GM23338 (cell line): ENCODE measurements around the gene STARD13. TPM values are rescaled to one million over a fixed set of nuclear protein-coding genes. Genes with fewer than 3 reads are reported as not detected.

Source experiments
- ATAC-seq: fragments of 200-7000 bp; cut with Tn5 transposase; 3 replicates; pipeline ENCODE4 v1.9.1; 2020
- DNase-seq: peaks from one replicate; pipeline ENCODE4 v3.0.0-alpha.2; 2015; ENCODE audit warnings: low spot score
- H2AFZ ChIP-seq: fragments of 200-600 bp; sonication (generic); 2 replicates; pipeline ENCODE4 v1.8.0; 2016; ENCODE audit warnings: antibody characterized with exemption, mild to moderate bottlenecking, moderate library complexity
- H3F3A ChIP-seq: fragments of 200-600 bp; sonication (generic); replicated peaks from 2 replicates; pipeline ENCODE4 v1.8.0; 2017; ENCODE audit warnings: antibody characterized with exemption, mixed run types, low read depth
- H3K27ac ChIP-seq: fragments of 200-600 bp; sonication (generic); 2 replicates; pipeline ENCODE4 v1.6.1; 2016; ENCODE audit warnings: low read depth
- H3K27me3 ChIP-seq: fragments of 200-600 bp; sonication (generic); 2 replicates; pipeline ENCODE4 v1.8.0; 2016; ENCODE audit warnings: mild to moderate bottlenecking, mixed run types, moderate library complexity; ENCODE audit not compliant: insufficient read depth
- H3K36me3 ChIP-seq: fragments of 200-600 bp; sonication (generic); 2 replicates; pipeline ENCODE4 v1.8.0; 2016; ENCODE audit warnings: mild to moderate bottlenecking; ENCODE audit not compliant: insufficient read depth
- H3K4me1 ChIP-seq: fragments of 200-600 bp; sonication (generic); 2 replicates; pipeline ENCODE4 v1.8.0; 2016; ENCODE audit warnings: mild to moderate bottlenecking, moderate library complexity; ENCODE audit not compliant: insufficient read depth
- H3K4me2 ChIP-seq: fragments of 200-600 bp; sonication (generic); 2 replicates; pipeline ENCODE4 v1.7.1; 2017; ENCODE audit warnings: mixed run types
- H3K4me3 ChIP-seq: fragments of 200-600 bp; sonication (generic); 2 replicates; pipeline ENCODE4 v1.6.1; 2016; ENCODE audit warnings: mixed run types
- H3K79me2 ChIP-seq: fragments of 200-600 bp; sonication (generic); replicated peaks from 2 replicates; pipeline ENCODE4 v1.8.0; 2017; ENCODE audit warnings: mild to moderate bottlenecking; ENCODE audit not compliant: insufficient read depth
- H3K9me2 ChIP-seq: fragments of 200-600 bp; sonication (generic); 2 replicates; pipeline ENCODE4 v1.8.0; 2017; ENCODE audit not compliant: insufficient read depth
- H4K20me1 ChIP-seq: fragments of 200-600 bp; sonication (generic); replicated peaks from 2 replicates; pipeline ENCODE4 v1.8.0; 2017; ENCODE audit warnings: mild to moderate bottlenecking; ENCODE audit not compliant: insufficient read depth
- H3K27ac Mint-ChIP-seq: 2 replicates; pipeline ENCODE4 v1.8.0; 2020; ENCODE audit warnings: inconsistent platforms, mild to moderate bottlenecking, moderate library complexity, mixed read lengths
- H3K27me3 Mint-ChIP-seq: 3 replicates; pipeline ENCODE4 v1.8.0; 2022; ENCODE audit warnings: low read depth, mild to moderate bottlenecking, moderate library complexity, mixed read lengths, inconsistent platforms; ENCODE audit not compliant: insufficient read depth, poor library complexity
- H3K36me3 Mint-ChIP-seq: 3 replicates; pipeline ENCODE4 v1.8.0; 2021; ENCODE audit warnings: low read depth, mild to moderate bottlenecking, inconsistent platforms, moderate library complexity, mixed read lengths
- H3K4me1 Mint-ChIP-seq: 3 replicates; pipeline ENCODE4 v1.8.0; 2020; ENCODE audit warnings: mild to moderate bottlenecking, inconsistent platforms, mixed read lengths
- H3K4me3 Mint-ChIP-seq: 3 replicates; pipeline ENCODE4 v1.8.0; 2021; ENCODE audit warnings: moderate library complexity, mild to moderate bottlenecking, inconsistent platforms, mixed read lengths
- H3K9me3 Mint-ChIP-seq: 3 replicates; pipeline ENCODE4 v1.8.0; 2020; ENCODE audit warnings: moderate library complexity, mild to moderate bottlenecking, inconsistent platforms, mixed read lengths
- CREB1 ChIP-seq: fragments of 250-450 bp; sonication (Bioruptor Pico); IDR thresholded peaks from 2 replicates; pipeline ENCODE4 v1.5.0; 2020; ENCODE audit warnings: low read depth, mild to moderate bottlenecking, moderate library complexity
- CTCF ChIP-seq, 2 experiments: fragments of 200-600 bp in 1 of 2; sonication (generic) in 1 of 2; conservative IDR thresholded peaks; 2 replicates each; pipeline versions ENCODE4 v1.5.1 to v1.6.1; 2016 to 2017; ENCODE audit warnings: antibody characterized with exemption in 2 of 2, low read depth in 2 of 2, mild to moderate bottlenecking in 2 of 2, moderate library complexity in 1 of 2
- ETS1 ChIP-seq: IDR thresholded peaks from 2 replicates; pipeline ENCODE4 v1.6.1; 2016; ENCODE audit warnings: antibody characterized with exemption
- EZH2 ChIP-seq: fragments of 200-600 bp; sonication (generic); IDR thresholded peaks from one replicate; pipeline ENCODE4 v1.8.0; 2017; ENCODE audit warnings: antibody characterized with exemption, mild to moderate bottlenecking, low read depth; ENCODE audit not compliant: unreplicated experiment
- EZH2phosphoT487 ChIP-seq: fragments of 200-600 bp; sonication (generic); IDR thresholded peaks from one replicate; pipeline ENCODE4 v1.8.1; 2018; ENCODE audit warnings: antibody characterized with exemption; ENCODE audit not compliant: unreplicated experiment
- NANOG ChIP-seq: IDR thresholded peaks from 2 replicates; pipeline ENCODE4 v1.6.1; 2016; ENCODE audit warnings: antibody characterized with exemption, borderline replicate concordance
- REST ChIP-seq: IDR thresholded peaks from one replicate; pipeline ENCODE4 v1.6.1; 2018; ENCODE audit warnings: antibody characterized with exemption; ENCODE audit not compliant: unreplicated experiment
- STAT1 ChIP-seq: IDR thresholded peaks from one replicate; pipeline ENCODE4 v1.6.1; 2016; ENCODE audit warnings: antibody characterized with exemption; ENCODE audit not compliant: unreplicated experiment
- ZNF114 ChIP-seq: fragments of 250-450 bp; sonication (Bioruptor Pico); IDR thresholded peaks from 2 replicates; pipeline ENCODE4 v1.5.0; 2020; ENCODE audit warnings: mild to moderate bottlenecking, moderate library complexity
- ZNF331 ChIP-seq: fragments of 250-450 bp; sonication (Bioruptor Pico); IDR thresholded peaks from 2 replicates; pipeline ENCODE4 v1.5.0; 2020; ENCODE audit warnings: low read depth, mild to moderate bottlenecking, moderate library complexity
- polyA plus RNA-seq: library from polyadenylated mRNA; unstranded; fragments of >200 nt; fragmentation: Nextera tagmentation; extraction: Ambion mirVana; gene quantifications from 2 replicates; pipeline ENCODE4 v1.2.1, GENCODE V29; 2016
- total RNA-seq: library from RNA; depleted of rRNA; stranded (reverse); fragments of >200 nt; shearing (Covaris generic); gene quantifications from 2 replicates; pipeline ENCODE4 v1.2.3, GENCODE V29; 2014

STARD13 gene
- total and polyA plus RNA-seq, 2 experiments from 2014 or later = 3.2 to 5.2 TPM

GRCh38 chr13:33172911-33173310 lies 112.6 kb downstream of the STARD13 start:
- Histone ChIP-seq H3K36me3 (no peaks in the 10 kb centered on the region), H3K27me3 (peaks cover 10% of the 10 kb centered on the region), H3K4me3 (no peak overlapping the region), H3K79me2 (no peaks in the 10 kb centered on the region), H3K27ac (no peak overlapping the region), H4K20me1 (no peaks in the 10 kb centered on the region; the same call in 1 of the 2 replicates), H3K4me2 (no peak overlapping the region), H3K9me2 (no peaks in the 10 kb centered on the region), H3K4me1 (no peaks in the 10 kb centered on the region), H3F3A (no peaks in the 10 kb centered on the region), H2AFZ (no peak overlapping the region)
- Mint-ChIP-seq H3K27ac (no peak overlapping the region), H3K27me3 (peaks cover 6% of the 10 kb centered on the region), H3K9me3 (no peaks in the 10 kb centered on the region), H3K4me3 (no peak overlapping the region), H3K36me3 (no peaks in the 10 kb centered on the region), H3K4me1 (no peaks in the 10 kb centered on the region)
- DNase-seq (no peak), ATAC-seq (no peak)
- no peak for TF ChIP-seq REST

- Mint-ChIP-seq H3K36me3 (no peaks in the 10 kb centered on the region), H3K4me1 (no peaks in the 10 kb centered on the region), H3K27ac (no peak overlapping the region), H3K27me3 (peaks cover 4% of the 10 kb centered on the region), H3K9me3 (no peaks in the 10 kb centered on the region), H3K4me3 (no peak overlapping the region)
- Histone ChIP-seq H3K4me2 (no peak overlapping the region), H3K27me3 (peaks cover 8% of the 10 kb centered on the region; the same call in 1 of the 2 replicates), H3K9me2 (no peaks in the 10 kb centered on the region), H3K79me2 (no peaks in the 10 kb centered on the region), H2AFZ (no peak overlapping the region), H3K27ac (no peak overlapping the region), H3K4me3 (no peak overlapping the region), H3K36me3 (no peaks in the 10 kb centered on the region), H3F3A (no peaks in the 10 kb centered on the region), H3K4me1 (no peaks in the 10 kb centered on the region), H4K20me1 (no peaks in the 10 kb centered on the region; the same call in 1 of the 2 replicates)
- no peak for DNase-seq
- no peak for ATAC-seq
- TF ChIP-seq ETS1 = no peak
- TF ChIP-seq ZNF114 (CRISPR knock-in tag) = no peak
- TF ChIP-seq EZH2 = no peak
- no peak for TF ChIP-seq ZNF331
- no peak for TF ChIP-seq NANOG
- no peak for TF ChIP-seq EZH2phosphoT487
- no peak for TF ChIP-seq CREB1 (CRISPR knock-in tag)
- no peak for TF ChIP-seq REST
- TF ChIP-seq STAT1 = no peak
- no peak for TF ChIP-seq CTCF (conservative IDR thresholded peaks at IDR 0.05; ENCODE audit: low read depth in 2 of 2)
These were observed 113.2 kb downstream of the STARD13 start for GRCh38 chr13:33172400-33172799.
